Liver (tissue), 3 donors: ENCODE data around the gene FILIP1.

Experiments used
- GABPA ChIP-seq, 2 donors: IDR thresholded peaks in 1 of 2; conservative IDR thresholded peaks in 1 of 2; 2 replicates each; pipeline ENCODE4 v1.6.1; 2016; ENCODE audit warnings: antibody characterized with exemption in 2 of 2, mild to moderate bottlenecking in 1 of 2, moderate library complexity in 1 of 2
- HNF4A ChIP-seq, 2 donors: conservative IDR thresholded peaks; 2 replicates each; pipeline ENCODE4 v1.6.1; 2016; ENCODE audit warnings: antibody characterized with exemption in 2 of 2, mild to moderate bottlenecking in 2 of 2
- JUND ChIP-seq, 2 donors: IDR thresholded peaks; 2 replicates each; pipeline ENCODE4 v1.6.1; 2016; ENCODE audit warnings: antibody characterized with exemption in 2 of 2
- MAX ChIP-seq: IDR thresholded peaks from 2 replicates; pipeline ENCODE4 v1.6.1; 2016; ENCODE audit warnings: antibody characterized with exemption
- RAD21 ChIP-seq, 2 donors: IDR thresholded peaks; 2 replicates each; pipeline ENCODE4 v1.6.1; 2016; ENCODE audit warnings: antibody characterized with exemption in 2 of 2, mild to moderate bottlenecking in 2 of 2
- REST ChIP-seq: IDR thresholded peaks from 2 replicates; pipeline ENCODE4 v1.6.1; 2016; ENCODE audit warnings: antibody characterized with exemption, mild to moderate bottlenecking
- TAF1 ChIP-seq: conservative IDR thresholded peaks from 2 replicates; pipeline ENCODE4 v1.6.1; 2016; ENCODE audit warnings: antibody characterized with exemption, mild to moderate bottlenecking
- YY1 ChIP-seq: IDR thresholded peaks from 2 replicates; pipeline ENCODE4 v1.6.1; 2016; ENCODE audit warnings: antibody characterized with exemption, mild to moderate bottlenecking
- ZBTB33 ChIP-seq: IDR thresholded peaks from 2 replicates; pipeline ENCODE4 v1.6.1; 2016; ENCODE audit warnings: antibody characterized with exemption
- TF ChIP-seq, protein P1 (sequence below): fragments of 150-350 bp; IDR thresholded peaks from 2 replicates; pipeline ENCODE4 v1.5.1; 2017; ENCODE audit warnings: improper control_type of control experiment, low read depth, low read length; ENCODE audit not compliant: missing input control
- donor health status: healthy.
- donor health status: healthy.

DNA sequence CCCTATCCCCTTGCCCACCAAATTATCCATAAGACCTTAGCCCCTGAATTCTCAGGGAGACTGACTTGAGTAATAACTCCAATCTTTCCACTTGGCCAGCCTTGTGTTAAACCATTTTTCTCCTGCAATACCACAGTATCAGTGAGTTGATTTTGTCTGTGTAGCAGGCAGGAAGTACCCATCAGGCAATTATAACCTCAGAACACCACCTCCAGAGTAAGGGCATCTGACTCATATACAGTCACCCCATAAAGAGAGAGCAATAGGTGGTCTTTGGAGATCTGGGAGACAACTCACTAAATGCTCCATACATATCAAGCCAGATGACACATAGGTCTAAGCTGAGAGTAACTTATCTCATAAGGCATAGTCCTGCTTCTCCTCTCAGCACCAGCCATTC, 83.7 kb downstream of the FILIP1 start:
- TF ChIP-seq GABPA (IDR thresholded peaks at IDR 0.05 in 1 of 2, conservative IDR thresholded peaks at IDR 0.05 in 1 of 2) (no peak), RAD21 (IDR thresholded peaks at IDR 0.05) (no peak), TAF1 (no peak), HNF4A (conservative IDR thresholded peaks at IDR 0.05) (no peak), REST (no peak), YY1 (no peak), ZBTB33 (no peak), MAX (no peak), JUND (IDR thresholded peaks at IDR 0.05) (no peak)
- TF ChIP-seq, protein P1, sequence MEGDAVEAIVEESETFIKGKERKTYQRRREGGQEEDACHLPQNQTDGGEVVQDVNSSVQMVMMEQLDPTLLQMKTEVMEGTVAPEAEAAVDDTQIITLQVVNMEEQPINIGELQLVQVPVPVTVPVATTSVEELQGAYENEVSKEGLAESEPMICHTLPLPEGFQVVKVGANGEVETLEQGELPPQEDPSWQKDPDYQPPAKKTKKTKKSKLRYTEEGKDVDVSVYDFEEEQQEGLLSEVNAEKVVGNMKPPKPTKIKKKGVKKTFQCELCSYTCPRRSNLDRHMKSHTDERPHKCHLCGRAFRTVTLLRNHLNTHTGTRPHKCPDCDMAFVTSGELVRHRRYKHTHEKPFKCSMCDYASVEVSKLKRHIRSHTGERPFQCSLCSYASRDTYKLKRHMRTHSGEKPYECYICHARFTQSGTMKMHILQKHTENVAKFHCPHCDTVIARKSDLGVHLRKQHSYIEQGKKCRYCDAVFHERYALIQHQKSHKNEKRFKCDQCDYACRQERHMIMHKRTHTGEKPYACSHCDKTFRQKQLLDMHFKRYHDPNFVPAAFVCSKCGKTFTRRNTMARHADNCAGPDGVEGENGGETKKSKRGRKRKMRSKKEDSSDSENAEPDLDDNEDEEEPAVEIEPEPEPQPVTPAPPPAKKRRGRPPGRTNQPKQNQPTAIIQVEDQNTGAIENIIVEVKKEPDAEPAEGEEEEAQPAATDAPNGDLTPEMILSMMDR = no peak
